Measurements from ENCODE around the gene ANKRD23. TPM values are rescaled to one million over a fixed set of nuclear protein-coding genes. Genes with fewer than 3 reads are reported as not detected.
"Not testable (repeated sequence)": the region's sequence is repeated elsewhere in the genome, so short reads cannot be mapped to it uniquely, and the experiment has no call there.

ANKRD23 gene
- total RNA-seq, 1 donor from 2014 or later = 0.98 TPM

GRCh38 chr2:96797066-96797625 lies 46.7 kb downstream of the ANKRD23 start:
- DNase-seq (ENCODE audit: extremely low spot score in 2 of 2) = no peak
- Histone ChIP-seq H3K9me3 (no peaks in the 10 kb centered on the region), H3K27me3 (no peaks in the 10 kb centered on the region), H3K27ac (no peak overlapping the region), H3K4me3 (no peak overlapping the region), H3K36me3 (peaks cover 0 to 14% of the 10 kb centered on the region in 2 donors), H3K4me1 (peaks cover 8% of the 10 kb centered on the region)
- intact Hi-C loops (cut with DNase I) = no loop called here
- TF ChIP-seq POLR2AphosphoS5 (IDR thresholded peaks at IDR 0.05; ENCODE audit: insufficient read depth in 1 of 2, low read depth in 1 of 2) (no peak), CTCF (IDR thresholded peaks at IDR 0.05) (no peak), POLR2A (IDR thresholded peaks at IDR 0.05) (no peak)

- H3K27me3 ChIP-seq; H3K9me3 ChIP-seq; H3K4me3 ChIP-seq; intact Hi-C loops (cut with DNase I); H3K36me3 ChIP-seq; H3K27ac ChIP-seq; DNase-seq (ENCODE audit: extremely low spot score in 2 of 2); H3K4me1 ChIP-seq: not testable (repeated sequence)
Measured at GRCh38 chr2:96796497-96796896, 47.3 kb downstream of the ANKRD23 start.

- H3K9me3 ChIP-seq = no peaks in the 10 kb centered on the region
- peaks cover 0 to 7% of the 10 kb centered on the region in 2 donors for H3K36me3 ChIP-seq
- H3K4me3 ChIP-seq = no peak overlapping the region
- no peak for DNase-seq (ENCODE audit: extremely low spot score in 2 of 2)
- no peaks in the 10 kb centered on the region for H3K4me1 ChIP-seq
- H3K27ac ChIP-seq = no peak overlapping the region
- no peak for TF ChIP-seq CTCF (IDR thresholded peaks at IDR 0.05)
- no peak for TF ChIP-seq POLR2AphosphoS5 (IDR thresholded peaks at IDR 0.05; ENCODE audit: insufficient read depth in 1 of 2, low read depth in 1 of 2)
- intact Hi-C loops (cut with DNase I) = no loop called here
- no peaks in the 10 kb centered on the region for H3K27me3 ChIP-seq
Measured at GRCh38 chr2:96795076-96795475, 48.7 kb downstream of the ANKRD23 start.

- Histone ChIP-seq H3K27ac (no peak overlapping the region), H3K4me1 (peaks cover 13% of the 10 kb centered on the region), H3K27me3 (no peaks in the 10 kb centered on the region), H3K36me3 (peaks cover 0 to 4% of the 10 kb centered on the region in 2 donors), H3K4me3 (no peak overlapping the region), H3K9me3 (no peaks in the 10 kb centered on the region)
- no peak for DNase-seq (ENCODE audit: extremely low spot score in 2 of 2)
- intact Hi-C loops (cut with DNase I) = no loop called here
- TF ChIP-seq POLR2A (IDR thresholded peaks at IDR 0.05) = no peak
Measured at GRCh38 chr2:96792772-96793749, 50.8 kb downstream of the ANKRD23 start.

- Histone ChIP-seq H3K27ac (no peak overlapping the region), H3K4me3 (no peak overlapping the region), H3K27me3 (no peaks in the 10 kb centered on the region), H3K4me1 (peaks cover 33% of the 10 kb centered on the region), H3K36me3 (no peaks in the 10 kb centered on the region), H3K9me3 (no peaks in the 10 kb centered on the region)
- no peak for DNase-seq (ENCODE audit: extremely low spot score in 2 of 2)
- intact Hi-C loops (cut with DNase I) = no loop called here
- TF ChIP-seq POLR2A (IDR thresholded peaks at IDR 0.05) (no peak), POLR2AphosphoS5 (IDR thresholded peaks at IDR 0.05; ENCODE audit: insufficient read depth in 1 of 2, low read depth in 1 of 2) (no peak), CTCF (IDR thresholded peaks at IDR 0.05) (no peak)
Measured at GRCh38 chr2:96789245-96789617, 54.6 kb downstream of the ANKRD23 start.

All from vagina (tissue), 2 donors.